Heart right ventricle (tissue), 16 donors: ENCODE data around the gene ZACN. TPM values are rescaled to one million over a fixed set of nuclear protein-coding genes. Genes with fewer than 3 reads are reported as not detected.

Experiments
- ATAC-seq, 8 donors: fragments of 200-7000 bp; cut with Tn5 transposase; one replicate each; pipeline ENCODE4 v1.9.1; 2020; ENCODE audit warnings: mild to moderate bottlenecking in 8 of 8, moderate library complexity in 8 of 8, moderate number of reproducible peaks in 1 of 8
- DNase-seq, 2 donors: peaks; one replicate each; pipeline ENCODE4 v3.0.0-alpha.2; 2020
- H3K27ac ChIP-seq, 10 donors: fragments of 200-600 bp; sonication (generic) in 2 of 10; one replicate each; pipeline versions ENCODE4 v1.5.0 to v1.8.0; 2020 to 2022; ENCODE audit warnings: mild to moderate bottlenecking in 3 of 10
- H3K27me3 ChIP-seq, 7 donors: fragments of 200-600 bp; one replicate each; pipeline ENCODE4 v1.8.0; 2021 to 2022; ENCODE audit warnings: mild to moderate bottlenecking in 2 of 7
- H3K36me3 ChIP-seq, 9 donors: fragments of 200-600 bp; sonication (generic) in 1 of 9; one replicate each; pipeline versions ENCODE4 v1.5.0 to v1.8.0; 2020 to 2022; ENCODE audit warnings: mild to moderate bottlenecking in 2 of 9
- H3K4me1 ChIP-seq, 9 donors: fragments of 200-600 bp; sonication (generic) in 1 of 9; one replicate each; pipeline versions ENCODE4 v1.5.0 to v1.8.0; 2020 to 2022; ENCODE audit warnings: mild to moderate bottlenecking in 4 of 9
- H3K4me3 ChIP-seq, 10 donors: fragments of 200-600 bp; sonication (generic) in 2 of 10; one replicate each; pipeline versions ENCODE4 v1.5.0 to v1.8.0; 2020 to 2022; ENCODE audit warnings: mild to moderate bottlenecking in 7 of 10, moderate library complexity in 2 of 10
- H3K9me3 ChIP-seq, 11 donors: fragments of 200-600 bp in 10 of 11; sonication (generic) in 2 of 11; one replicate each; pipeline versions ENCODE4 v1.5.0 to v1.8.0; 2013 to 2022; ENCODE audit warnings: mild to moderate bottlenecking in 2 of 11, control low read depth in 1 of 11, moderate library complexity in 1 of 11
- CTCF ChIP-seq, 9 donors: fragments of 200-600 bp; sonication (generic) in 2 of 9; IDR thresholded peaks; one replicate each; pipeline versions ENCODE4 v1.5.0 to v1.8.0; 2021 to 2022; ENCODE audit warnings: antibody characterized with exemption in 9 of 9, mild to moderate bottlenecking in 5 of 9, moderate library complexity in 1 of 9
- WGBS, 2 donors: extraction: QIAGEN DNeasy Blood & Tissue Kit; methylation state at CpG; one replicate each; pipeline ENCODE4 v1.1.7; 2013; ENCODE audit warnings: inconsistent platforms in 1 of 2; 5-methylcytosine and 5-hydroxymethylcytosine counted together
- intact Hi-C, 10 donors: fragments of 100-400 bp; cut with DNase I; formaldehyde crosslinking; loops; one replicate each; pipeline versions ENCODE4 v1.11.1 to v1.14.2; 2022
- polyA plus RNA-seq, 2 donors: library from polyadenylated mRNA; stranded (reverse); fragments of 200-250 nt; gene quantifications; one replicate each; pipeline ENCODE4 v1.2.3, GENCODE V29; 2013
- total RNA-seq, 10 donors: library from RNA; stranded (reverse); fragmentation: NEBNext Ultra II Directional in 3 of 10; extraction: Animal tissue kit (Norgen Biotek cat#: 25700) in 3 of 10; gene quantifications; one replicate each; pipeline versions ENCODE4 v1.2.1 to v1.2.4, GENCODE V29; 2021 to 2023
- donor health status: Arrhythmogenic right ventricular cardiomyopathy.
- donor health status: ischemic (EF 13 %, LVEDD 7.1; RV severe dilation, severe dysfunction).
- donor health status: healthy with polysubstance abuse.
- donor health status: DM: no; HTN: yes; CAD: no.
- donor health status: DM: no; HTN: no; CAD: no.
- donor health status: ischemic (EF 25% LVEDD 6.9; RV normal size, moderate dysfunction).
- donor health status: ischemic (EF 25% LVEDD 5.7; RV mildly dilated, moderate dysfunction).
- donor health status: healthy.
- donor health status: DM: yes; HTN: yes; CAD: no.
- donor health status: Ischemic cardiomyopathy.
- donor health status: ischemic (EF 35%, LVEDD 5.7; RV mildly dilated, moderate dysfunction).
- donor health status: nonischemic (EF 11% LVEDD 7.7; RV severe dilation, severe dysfunction).
- donor health status: DM: yes; HTN: yes; CAD: no.
- donor health status: PGD.
- donor health status: ischemic (EF 29% LVEDD 5.4; RV normal size, mild dysfunction).
- donor health status: nonischemic (EF 23%, LVEDD 6.1; RV moderate dilation, normal function).

Gene ZACN
- total and polyA plus RNA-seq, 12 donors: 1.1 to 1.6 TPM; not detected in 10

GRCh38 chr17:76111956-76112355 is 33.0 kb downstream of the ZACN start:
- no peak for ATAC-seq
- H3K4me3 ChIP-seq: no peak overlapping the region
- peaks cover 0 to under 1% (median 0%) of the 10 kb centered on the region in 9 donors for H3K4me1 ChIP-seq
- H3K27ac ChIP-seq: no peak overlapping the region
- WGBS, 2 donors: 88 to 96% methylated on average over 2 of the region's 2 CpGs
- H3K9me3 ChIP-seq: no peaks in the 10 kb centered on the region
- H3K36me3 ChIP-seq: no peaks in the 10 kb centered on the region
- intact Hi-C loops: no loop called here
- TF ChIP-seq CTCF (IDR thresholded peaks at IDR 0.05): no peak
- H3K27me3 ChIP-seq: no peaks in the 10 kb centered on the region
- no peak for DNase-seq

- no peaks in the 10 kb centered on the region for H3K4me1 ChIP-seq
- H3K9me3 ChIP-seq: no peaks in the 10 kb centered on the region
- H3K27me3 ChIP-seq: no peaks in the 10 kb centered on the region
- no peak overlapping the region for H3K4me3 ChIP-seq
- H3K27ac ChIP-seq: no peak overlapping the region
- WGBS, 2 donors: 88 to 90% methylated on average over 7 of the region's 7 CpGs
- ATAC-seq (no peak), DNase-seq (no peak)
- no peak for TF ChIP-seq CTCF (IDR thresholded peaks at IDR 0.05)
- intact Hi-C loops: no loop called here
- H3K36me3 ChIP-seq: no peaks in the 10 kb centered on the region
Observed at GRCh38 chr17:76115138-76115754, 36.3 kb downstream of the ZACN start.

GRCh38 chr17:76119409-76120371 is 40.7 kb downstream of the ZACN start:
- no peak overlapping the region for H3K4me3 ChIP-seq
- no peak for TF ChIP-seq CTCF (IDR thresholded peaks at IDR 0.05)
- ATAC-seq: no peak
- no peaks in the 10 kb centered on the region for H3K27me3 ChIP-seq
- 83 to 85% methylated on average over 19 of the region's 19 CpGs for WGBS, 2 donors
- H3K36me3 ChIP-seq: no peaks in the 10 kb centered on the region
- DNase-seq: no peak
- peaks cover 0 to 14% (median 6%) of the 10 kb centered on the region in 9 donors for H3K4me1 ChIP-seq
- H3K9me3 ChIP-seq: no peaks in the 10 kb centered on the region
- intact Hi-C loops: loop anchor here in 9 of 10 donors (1.0 to 10.0 kb wide), 11 partner anchors 27 to 179 kb away; no protein-coding TSS in a partner anchor
- no peak overlapping the region for H3K27ac ChIP-seq

GRCh38 chr17:76120658-76121008 is 41.7 kb downstream of the ZACN start:
- Histone ChIP-seq H3K9me3 (no peaks in the 10 kb centered on the region), H3K4me1 (peaks cover 0 to 14% (median 6%) of the 10 kb centered on the region in 9 donors), H3K36me3 (no peaks in the 10 kb centered on the region), H3K27me3 (no peaks in the 10 kb centered on the region), H3K4me3 (no peak overlapping the region), H3K27ac (no peak overlapping the region)
- 91 to 94% methylated on average over 5 of the region's 5 CpGs for WGBS, 2 donors
- intact Hi-C loops: loop anchor here (1.0 to 10.0 kb wide), 13 partner anchors 26 to 178 kb away; no protein-coding TSS in a partner anchor
- DNase-seq (no peak), ATAC-seq (no peak)
- no peak for TF ChIP-seq CTCF (IDR thresholded peaks at IDR 0.05)
